Smooth muscle cell of the pulmonary artery (primary cell): ENCODE results near the gene ZNF431. TPM values are rescaled to one million over a fixed set of nuclear protein-coding genes. Genes with fewer than 3 reads are reported as not detected.

Source experiments
- total RNA-seq: library from RNA; depleted of rRNA; stranded (reverse); fragments of >200 nt; gene quantifications from 2 replicates; pipeline ENCODE4 v1.2.3, GENCODE V29; 2014

Gene ZNF431
- 5.7 and 7.7 TPM in 2 replicates for total RNA-seq

DNA sequence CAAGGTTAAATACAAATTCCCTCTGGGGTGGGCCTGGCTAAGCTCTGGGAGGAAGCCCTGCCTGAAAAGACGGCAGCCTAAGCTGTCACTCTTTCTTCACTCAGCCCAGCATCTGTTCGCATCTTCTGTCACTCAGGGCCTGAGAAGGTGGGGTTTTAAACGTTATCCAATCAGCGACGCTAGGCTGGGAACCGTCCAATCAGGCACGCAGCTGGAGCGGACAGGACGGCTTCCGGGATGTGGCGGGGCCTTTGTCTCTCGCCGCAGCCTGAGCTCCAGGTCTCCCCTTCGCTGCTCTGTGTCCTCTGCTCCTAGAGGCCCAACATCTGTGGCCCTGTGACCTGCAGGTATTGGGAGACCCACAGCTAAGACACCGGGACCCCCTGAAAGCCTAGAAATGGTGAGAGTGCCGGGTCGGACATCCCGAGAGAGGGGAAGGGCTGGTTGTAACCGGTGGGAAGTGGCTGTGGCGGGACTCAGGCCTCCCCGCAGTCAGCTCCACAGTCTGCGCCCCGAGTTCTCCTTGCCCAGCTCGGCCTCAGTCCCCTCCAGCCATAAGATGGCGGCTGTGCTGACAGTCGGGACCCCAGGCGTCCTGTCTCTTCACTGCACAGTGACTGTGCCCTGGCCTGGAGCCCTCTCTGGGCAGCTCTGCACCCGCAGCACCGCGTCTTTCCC, at the start of gene ZNF431:
ZNF431 (plus strand) TSS at position 254 of the 678 bp plus-strand sequence; CDS start at position 398, 144 bp downstream.

Other genes with a start within 250 kb of the ZNF431 start
- gene ZNF85, start 218.8 kb upstream of the ZNF431 start, total RNA-seq = 3.4 and 3.9 TPM in 2 replicates
- 6.8 and 7.0 TPM in 2 replicates for gene ZNF430, start 121.4 kb upstream of the ZNF431 start, total RNA-seq
- gene ZNF714, start 59.8 kb upstream of the ZNF431 start, total RNA-seq = 1.7 and 4.8 TPM in 2 replicates
- 4.8 and 6.1 TPM in 2 replicates for gene ZNF708, start 187.4 kb downstream of the ZNF431 start, total RNA-seq
- 2.6 and 3.1 TPM in 2 replicates for gene ZNF738, start 217.0 kb downstream of the ZNF431 start, total RNA-seq